ENCODE results near the gene ATF4.

Gene ATF4

GRCh38 chr22:39558254-39558727, 37.9 kb downstream of the ATF4 start:
- no peak for DNase-seq (ENCODE audit: low spot score)

- DNase-seq (ENCODE audit: low spot score), result no peak
These were observed 38.6 kb downstream of the ATF4 start for GRCh38 chr22:39558950-39559349.

DNA sequence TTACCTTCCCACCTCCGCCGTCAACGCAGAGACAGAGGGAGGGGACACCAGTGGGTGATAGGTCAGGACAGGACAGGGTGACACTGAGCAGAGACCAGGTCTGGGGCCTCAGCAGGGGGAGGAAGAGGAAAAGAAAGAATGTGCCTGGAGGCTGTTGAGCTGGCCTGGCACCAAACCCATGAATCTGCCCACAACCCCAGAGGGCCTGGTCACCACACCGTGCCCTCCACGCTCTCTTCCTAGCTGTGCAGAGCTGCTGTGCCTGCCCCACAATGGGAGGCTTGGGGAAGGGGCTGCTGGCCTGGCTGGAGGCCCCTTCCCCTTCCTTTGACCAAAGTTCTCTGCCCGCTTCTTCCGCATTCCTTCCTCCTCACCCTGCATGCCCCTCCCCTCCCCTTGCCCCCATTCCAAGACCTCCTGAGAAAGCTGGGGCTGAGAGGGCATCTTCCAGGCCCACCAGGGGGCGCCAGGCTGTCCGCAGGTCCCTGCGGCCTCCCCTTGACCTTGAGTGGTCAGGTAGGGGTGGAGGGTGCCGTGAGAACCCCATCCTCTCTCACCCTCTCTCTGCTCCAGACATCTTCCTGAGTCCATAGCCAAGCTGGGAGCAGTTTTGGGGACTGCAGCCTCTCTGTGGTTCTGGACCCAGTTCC, 39.2 kb downstream of the ATF4 start:
- no peak for DNase-seq (ENCODE audit: low spot score)

DNA sequence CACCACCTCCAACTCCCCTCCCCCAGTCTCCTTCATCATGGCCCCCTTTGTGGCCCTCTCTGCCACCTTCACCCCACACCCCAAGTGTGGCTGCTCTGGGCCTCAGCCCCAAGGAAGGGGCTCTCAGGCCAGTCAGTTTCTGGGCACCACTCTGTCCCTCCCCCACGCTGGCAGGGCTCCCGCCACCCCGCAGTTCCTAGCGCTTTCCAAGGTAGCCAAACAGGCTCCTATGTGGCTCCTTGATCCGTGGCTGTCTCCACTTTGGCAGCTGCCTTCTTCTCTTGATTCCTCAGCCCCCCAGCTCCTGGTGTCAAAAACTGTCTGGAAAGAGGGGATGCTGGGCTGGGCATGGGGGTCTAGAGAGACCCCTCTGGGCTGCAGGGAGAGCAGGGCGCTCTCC, 39.8 kb downstream of the ATF4 start:
- no peak for DNase-seq (ENCODE audit: low spot score)

- DNase-seq (ENCODE audit: low spot score), result no peak
These were observed 42.6 kb downstream of the ATF4 start for GRCh38 chr22:39562839-39563489.

DNA sequence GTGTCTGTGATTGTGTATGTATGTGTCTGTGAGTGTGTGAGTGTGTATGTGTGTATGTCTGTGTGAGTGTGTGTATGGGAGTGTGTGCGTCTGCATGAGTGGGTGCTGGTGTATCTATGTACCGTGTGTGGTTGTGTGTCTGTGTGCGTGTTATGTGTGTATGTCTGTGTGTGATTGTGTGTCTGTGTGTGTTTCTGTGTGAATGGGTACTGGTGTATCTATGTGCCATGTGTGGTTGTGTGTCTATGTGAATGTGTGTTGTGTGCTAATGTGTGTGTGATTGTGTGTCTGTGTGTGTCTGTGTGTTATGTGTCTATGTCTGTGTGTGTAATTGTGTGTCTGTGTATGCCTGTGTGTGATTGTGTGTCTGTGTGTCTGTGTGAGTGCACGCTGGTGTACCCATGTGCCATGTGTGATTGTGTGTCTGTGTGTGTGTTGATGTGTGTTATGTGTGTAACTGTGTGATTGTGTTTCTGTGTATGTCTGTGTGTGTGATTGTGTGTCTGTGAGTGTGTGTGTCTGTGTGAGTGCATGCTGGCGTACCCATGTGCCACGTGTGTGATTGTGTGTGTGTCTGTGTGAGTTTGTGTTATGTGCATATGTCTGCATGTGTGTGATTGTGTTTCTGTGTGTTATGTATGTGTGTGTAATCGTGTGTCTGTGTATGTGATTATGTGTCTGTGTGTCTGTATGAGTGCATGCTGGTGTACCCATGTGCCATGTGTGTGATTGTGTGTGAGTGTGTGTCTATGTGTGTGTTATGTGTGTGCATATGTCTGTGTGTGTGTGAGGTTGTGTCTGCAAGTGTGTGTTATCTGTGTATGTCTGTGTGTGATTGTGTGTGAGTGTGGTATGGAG, 43.4 kb downstream of the ATF4 start:
- DNase-seq (ENCODE audit: low spot score), result no peak

- no peak for DNase-seq (ENCODE audit: low spot score)
These were observed 45.1 kb downstream of the ATF4 start for GRCh38 chr22:39565414-39565944.

GRCh38 chr22:39567135-39567946, 47.0 kb downstream of the ATF4 start:
- DNase-seq (ENCODE audit: low spot score), result no peak

GRCh38 chr22:39568278-39568981, 48.1 kb downstream of the ATF4 start:
- DNase-seq (ENCODE audit: low spot score), result no peak

DNA sequence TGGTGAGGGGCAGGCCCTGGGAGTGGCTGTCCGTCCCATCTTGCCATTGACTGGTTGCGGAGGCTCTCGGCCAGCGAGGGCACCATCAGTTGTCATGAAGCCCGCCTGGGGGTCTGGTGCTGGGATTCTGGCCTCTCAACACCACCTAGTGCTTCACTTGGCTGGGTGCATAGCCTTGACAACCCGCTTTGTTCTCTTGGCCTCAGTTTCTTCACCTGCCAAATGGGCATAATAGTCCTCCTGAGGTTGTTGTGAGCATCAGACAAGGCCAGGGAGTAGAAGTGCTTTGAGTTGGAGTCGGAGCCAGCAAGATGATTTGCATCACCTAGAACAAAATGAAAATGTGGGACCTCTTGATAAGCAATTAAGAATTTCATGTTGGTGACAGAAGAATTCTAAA, 48.7 kb downstream of the ATF4 start:
- DNase-seq (ENCODE audit: low spot score), result no peak

DNA sequence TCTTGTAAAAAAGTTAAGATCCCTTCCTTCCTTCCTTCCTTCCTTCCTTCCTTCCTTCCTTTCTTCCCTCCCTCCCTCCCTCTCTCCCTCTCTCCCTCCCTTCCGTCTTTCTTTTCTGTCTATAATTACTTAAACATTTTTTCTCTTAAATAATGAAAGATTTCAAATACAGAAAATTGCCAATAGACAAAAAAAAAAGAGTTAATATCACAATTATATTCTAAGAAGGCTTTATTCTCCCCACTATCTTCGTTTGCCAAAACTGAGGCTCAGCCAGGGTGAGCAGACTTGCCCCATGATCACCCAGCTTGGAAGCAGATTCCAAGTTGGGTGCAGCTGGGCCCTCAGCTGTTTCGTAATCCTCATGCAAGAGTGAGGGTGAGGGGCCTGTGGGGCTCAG, 49.9 kb downstream of the ATF4 start:
- DNase-seq (ENCODE audit: low spot score), result no peak

- no peak for DNase-seq (ENCODE audit: low spot score)
These were observed 50.3 kb downstream of the ATF4 start, which contains the start of gene CACNA1I for GRCh38 chr22:39570665-39571064. Gene CACNA1I, plus strand, starts transcription at chr22:39570753. Its CDS starts 0 bp downstream, at chr22:39570753.

GRCh38 chr22:39571538-39571937, 51.2 kb downstream of the ATF4 start:
- DNase-seq (ENCODE audit: low spot score), result no peak
